T-helper 2 cell (primary cell): ENCODE results near the gene CD300H.
A peak's percentile ranks its signal among the peaks of the same experiment; 100 is the strongest.

Experiments
- DNase-seq, 5 experiments: peaks; one replicate each; pipeline versions ENCODE4 v3.0.0 to v3.0.0-alpha.2; 2012 to 2022
- total RNA-seq, 2 donors: gene quantifications; one replicate each; lab custom pipeline; 2026; lab: John Stamatoyannopoulos, UW

Gene CD300H
- total RNA-seq: 0 reads per million in 2 donors

GRCh38 chr17:74567397-74567796, at the start of gene CD300H:
TSS of gene CD300H (minus strand) at chr17:74567509.
- DNase-seq: no peak

GRCh38 chr17:74616696-74617095, 49.4 kb upstream of the CD300H start:
- no peak for DNase-seq

- no peak for DNase-seq
Observed at GRCh38 chr17:74612046-74612445, 44.7 kb upstream of the CD300H start.

- DNase-seq: no peak
Observed at GRCh38 chr17:74610108-74610507, 42.8 kb upstream of the CD300H start.

- no peak for DNase-seq
Observed at GRCh38 chr17:74608511-74608910, 41.2 kb upstream of the CD300H start.

GRCh38 chr17:74607221-74607620, 39.9 kb upstream of the CD300H start:
- no peak for DNase-seq

- no peak for DNase-seq
Observed at GRCh38 chr17:74606050-74606449, 38.7 kb upstream of the CD300H start.

GRCh38 chr17:74605361-74605760, 38.1 kb upstream of the CD300H start:
- DNase-seq: no peak

- no peak for DNase-seq
Observed at GRCh38 chr17:74604761-74605160, 37.5 kb upstream of the CD300H start.

GRCh38 chr17:74604200-74604599, 36.9 kb upstream of the CD300H start:
- DNase-seq: no peak

- no peak for DNase-seq
Observed at GRCh38 chr17:74603746-74604145, 36.4 kb upstream of the CD300H start.

GRCh38 chr17:74603037-74603635, 35.8 kb upstream of the CD300H start:
- peak in 1 of 5 experiments; percentile 26 for DNase-seq

GRCh38 chr17:74601944-74602572, 34.7 kb upstream of the CD300H start:
- peak in 1 of 5 experiments; percentile 16 for DNase-seq

GRCh38 chr17:74599448-74599939, 32.2 kb upstream of the CD300H start:
- DNase-seq: no peak

- DNase-seq: no peak
Observed at GRCh38 chr17:74599023-74599399, 31.7 kb upstream of the CD300H start.

- no peak for DNase-seq
Observed at GRCh38 chr17:74598346-74599022, 31.2 kb upstream of the CD300H start.

- no peak for DNase-seq
Observed at GRCh38 chr17:74597069-74597790, 29.9 kb upstream of the CD300H start.

GRCh38 chr17:74595037-74595750, 27.9 kb upstream of the CD300H start:
- no peak for DNase-seq

- DNase-seq: peak in 1 of 5 experiments; percentile 11
Observed at GRCh38 chr17:74592087-74592990, 25.0 kb upstream of the CD300H start, which contains the start of gene CD300LD. TSS of gene CD300LD (minus strand) at chr17:74592283. CDS start at chr17:74592202, 81 bp downstream.

- no peak for DNase-seq
Observed at GRCh38 chr17:74591503-74591902, 24.2 kb upstream of the CD300H start.

GRCh38 chr17:74585711-74586110, 18.4 kb upstream of the CD300H start:
- DNase-seq: no peak
